Astrocyte of the hippocampus (primary cell): ENCODE measurements around the gene METRNL.
"Not testable (repeated sequence)": the region's sequence is repeated elsewhere in the genome, so short reads cannot be mapped to it uniquely, and the experiment has no call there.

Source experiments
- DNase-seq: peaks from one replicate; pipeline ENCODE4 v3.0.0; 2011; ENCODE audit warnings: low read depth, low spot score

The METRNL gene

DNA sequence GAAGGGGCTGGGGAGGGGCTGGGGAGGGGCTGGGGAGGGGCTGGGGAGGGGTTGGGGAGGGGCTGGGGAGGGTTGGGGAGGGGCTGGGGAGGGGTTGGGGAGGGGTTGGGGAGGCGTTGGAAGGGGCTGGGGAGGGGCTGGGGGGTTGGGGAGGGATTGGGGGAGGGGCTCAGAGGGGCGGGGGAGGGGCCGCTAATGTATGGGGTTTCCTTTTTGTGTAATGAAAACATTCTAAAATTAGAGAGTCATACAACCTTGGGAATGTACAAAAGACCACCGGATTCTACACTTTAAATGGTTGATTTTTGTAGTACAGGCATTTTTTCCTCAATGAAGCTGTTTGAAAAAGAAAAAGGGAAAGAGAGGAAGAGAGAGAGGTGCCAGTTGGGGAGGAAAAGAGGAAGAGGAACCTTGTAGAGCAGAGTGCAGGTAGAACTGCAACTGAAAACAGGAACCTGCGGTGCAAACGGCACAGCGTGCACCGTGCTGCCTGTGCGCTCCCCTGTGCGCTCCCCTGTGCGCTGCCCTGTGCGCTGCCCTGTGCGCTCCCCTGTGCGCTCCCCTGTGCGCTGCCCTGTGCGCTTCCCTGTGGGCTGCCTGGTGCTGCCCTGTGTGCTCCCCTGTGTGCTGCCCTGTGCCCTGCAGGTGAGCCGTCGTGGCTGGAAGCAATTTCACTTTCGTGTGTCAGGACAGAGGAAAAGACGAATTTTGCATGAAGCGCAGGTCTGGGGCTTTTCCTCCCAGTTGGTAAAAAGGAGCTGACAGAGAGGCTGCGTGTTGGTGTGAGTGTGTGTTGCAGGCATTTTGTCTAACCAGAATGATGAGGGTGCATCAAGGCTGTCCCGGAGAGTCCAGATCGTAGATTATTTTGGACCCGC, 40.8 kb downstream of the METRNL start:
- no peak for DNase-seq

DNA sequence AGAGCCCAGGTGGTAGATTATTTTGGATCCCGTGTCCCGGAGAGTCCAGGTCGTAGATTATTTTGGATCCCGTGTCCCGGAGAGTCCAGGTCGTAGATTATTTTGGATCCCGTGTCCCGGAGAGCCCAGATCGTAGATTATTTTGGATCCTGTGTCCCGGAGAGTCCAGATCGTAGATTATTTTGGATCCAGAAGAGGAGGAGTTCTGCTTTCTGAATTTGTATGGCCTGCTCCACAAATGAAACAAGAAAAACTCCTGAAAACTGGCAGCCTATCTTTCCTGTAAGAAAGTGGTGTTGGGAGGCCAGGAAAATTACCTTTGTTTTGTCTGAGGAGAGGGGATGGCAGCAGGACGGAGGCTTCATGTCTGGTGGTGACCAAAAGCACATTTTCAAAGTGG, 42.1 kb downstream of the METRNL start:
- not testable (repeated sequence) for DNase-seq

DNA sequence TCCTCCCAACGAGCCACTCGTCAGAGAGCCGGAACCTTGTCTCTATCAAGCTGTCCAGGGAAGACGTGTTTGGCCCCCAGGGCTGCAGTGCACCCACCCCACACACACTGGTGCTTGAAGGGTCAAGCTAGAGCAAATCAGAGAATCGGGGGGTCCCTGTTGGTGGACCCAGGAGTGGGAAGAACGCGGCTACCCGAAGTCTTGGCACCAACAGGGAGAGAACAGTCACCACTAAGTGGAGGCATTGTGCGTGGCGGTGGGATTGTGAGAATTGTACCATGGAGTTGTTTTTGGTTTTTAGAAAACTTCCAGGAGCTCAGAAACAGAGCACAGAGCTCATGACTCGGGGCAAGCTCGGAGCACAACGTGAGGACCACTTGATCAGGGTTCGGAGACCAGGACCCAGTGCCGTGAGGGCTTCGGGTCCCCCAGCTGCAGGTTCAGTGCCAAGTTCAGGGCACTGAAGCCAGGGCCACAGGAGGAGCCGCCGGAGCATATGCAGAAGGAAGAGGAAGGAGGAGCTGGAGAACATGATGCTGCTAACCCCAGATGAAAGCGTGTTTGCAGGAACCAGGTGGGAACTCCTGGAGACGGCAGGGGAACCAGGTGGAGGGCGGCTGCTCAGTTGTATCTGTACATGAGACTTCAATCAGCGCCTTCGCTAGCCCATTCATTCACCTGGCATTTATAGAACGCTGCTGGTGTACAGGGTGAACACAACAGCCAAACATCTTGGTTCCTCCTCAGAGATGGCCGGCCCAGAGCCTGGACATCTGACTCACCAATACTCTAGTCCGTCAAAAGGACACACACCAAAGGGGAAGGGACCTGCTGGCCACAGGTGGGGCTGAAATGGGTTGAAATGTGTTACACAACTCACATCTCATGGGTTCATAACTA, 42.8 kb downstream of the METRNL start:
- no peak for DNase-seq

DNA sequence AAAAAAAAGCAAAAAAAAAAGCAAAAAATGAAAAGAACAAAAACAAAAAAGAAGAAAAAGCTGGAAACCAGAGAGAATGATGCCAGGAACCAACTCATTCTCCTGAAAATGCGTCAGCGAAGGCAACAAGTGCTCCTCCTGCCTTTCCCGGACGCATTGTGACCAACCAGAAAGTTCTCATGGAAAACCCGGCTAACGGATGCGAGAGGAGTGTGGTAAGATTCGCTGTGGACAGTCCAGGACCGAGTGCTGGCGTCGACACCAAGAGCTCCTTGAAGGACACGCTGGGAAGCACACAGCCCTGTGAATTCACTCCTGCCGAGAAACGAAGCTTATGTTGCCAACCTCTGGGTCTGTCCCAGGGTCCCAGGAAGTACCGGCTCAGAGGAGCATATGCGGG, 43.4 kb downstream of the METRNL start:
- no peak for DNase-seq

DNA sequence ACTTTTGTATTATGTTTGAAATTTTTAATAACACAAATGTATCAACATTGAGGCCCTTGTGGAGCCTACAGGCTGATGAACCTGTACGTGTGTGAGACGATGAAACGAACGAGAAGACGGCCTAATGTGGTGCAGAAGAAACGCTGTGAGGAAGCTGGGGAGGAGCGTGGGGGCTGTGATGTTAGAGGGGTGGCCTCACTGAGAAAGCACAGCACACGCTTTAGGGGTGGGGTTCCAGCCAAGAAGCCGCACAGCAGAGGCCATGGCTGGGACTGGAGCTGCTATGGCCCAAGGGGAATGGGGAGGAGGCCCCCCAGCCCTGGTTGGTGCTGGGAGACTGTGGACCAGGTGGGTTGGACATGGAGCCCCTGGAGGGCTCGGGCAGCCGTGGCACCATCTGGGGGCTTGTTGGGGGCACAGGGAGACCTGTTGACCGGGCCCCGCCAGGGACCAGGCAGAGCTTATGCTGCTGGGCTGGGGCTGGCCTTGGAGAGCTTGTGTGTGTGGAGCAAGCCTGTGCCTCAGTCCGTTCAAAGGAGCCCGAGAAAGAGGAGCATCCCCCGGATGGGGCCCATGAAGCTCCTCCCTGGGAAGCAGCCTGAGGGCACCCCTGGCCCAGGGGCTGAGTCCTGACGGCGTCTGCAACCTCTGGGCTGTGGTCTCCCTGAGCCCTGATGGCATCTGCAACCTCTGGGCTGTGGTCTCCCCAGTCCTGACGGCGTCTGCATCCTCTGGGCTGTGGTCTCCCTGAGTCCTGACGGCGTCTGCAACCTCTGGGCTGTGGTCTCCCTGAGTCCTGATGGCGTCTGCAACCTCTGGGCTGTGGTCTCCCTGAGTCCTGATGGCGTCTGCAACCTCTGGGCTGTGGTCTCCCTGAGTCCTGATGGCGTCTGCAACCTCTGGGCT, 44.7 kb downstream of the METRNL start:
- no peak for DNase-seq

- no peak for DNase-seq
Measured at GRCh38 chr17:83124871-83125514, 45.6 kb downstream of the METRNL start.

DNA sequence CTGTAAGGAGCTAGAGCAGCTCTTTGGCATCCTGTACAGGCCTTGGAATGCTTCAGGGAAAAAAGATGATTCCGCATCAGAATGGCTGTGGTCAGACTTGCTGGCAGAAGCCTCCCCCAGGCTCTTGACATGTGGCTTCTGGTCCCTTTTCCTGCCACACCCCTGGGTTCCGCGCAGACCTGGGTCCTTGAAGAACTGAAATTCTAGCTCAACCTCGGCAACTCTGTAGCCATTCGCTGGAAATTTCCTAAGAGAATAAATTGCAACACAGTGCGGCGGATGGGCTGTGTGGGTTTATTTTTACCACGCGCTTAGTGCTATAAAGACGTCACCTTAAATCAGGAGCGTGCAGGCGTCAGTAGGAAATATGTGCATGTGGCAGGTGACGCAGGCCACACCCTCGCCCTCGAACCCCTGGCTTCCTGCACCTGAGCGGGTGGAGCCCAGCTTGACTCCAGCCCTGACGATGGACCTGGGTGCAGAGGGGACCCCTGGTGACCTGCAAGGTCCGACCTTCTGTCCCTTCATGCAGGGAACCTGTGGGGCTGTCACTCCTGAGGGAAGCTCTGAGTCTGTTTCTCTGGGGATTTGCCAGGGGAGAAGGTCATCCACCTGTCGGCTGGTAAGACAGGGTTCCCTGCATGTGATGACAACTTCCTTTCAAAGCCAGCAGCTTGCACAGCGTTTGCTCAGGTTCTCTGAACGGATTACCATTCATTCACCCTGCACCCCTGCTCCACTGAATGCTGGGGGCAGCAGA, 46.3 kb downstream of the METRNL start:
- no peak for DNase-seq

- no peak for DNase-seq
Measured at GRCh38 chr17:83126275-83126811, 46.9 kb downstream of the METRNL start.

DNA sequence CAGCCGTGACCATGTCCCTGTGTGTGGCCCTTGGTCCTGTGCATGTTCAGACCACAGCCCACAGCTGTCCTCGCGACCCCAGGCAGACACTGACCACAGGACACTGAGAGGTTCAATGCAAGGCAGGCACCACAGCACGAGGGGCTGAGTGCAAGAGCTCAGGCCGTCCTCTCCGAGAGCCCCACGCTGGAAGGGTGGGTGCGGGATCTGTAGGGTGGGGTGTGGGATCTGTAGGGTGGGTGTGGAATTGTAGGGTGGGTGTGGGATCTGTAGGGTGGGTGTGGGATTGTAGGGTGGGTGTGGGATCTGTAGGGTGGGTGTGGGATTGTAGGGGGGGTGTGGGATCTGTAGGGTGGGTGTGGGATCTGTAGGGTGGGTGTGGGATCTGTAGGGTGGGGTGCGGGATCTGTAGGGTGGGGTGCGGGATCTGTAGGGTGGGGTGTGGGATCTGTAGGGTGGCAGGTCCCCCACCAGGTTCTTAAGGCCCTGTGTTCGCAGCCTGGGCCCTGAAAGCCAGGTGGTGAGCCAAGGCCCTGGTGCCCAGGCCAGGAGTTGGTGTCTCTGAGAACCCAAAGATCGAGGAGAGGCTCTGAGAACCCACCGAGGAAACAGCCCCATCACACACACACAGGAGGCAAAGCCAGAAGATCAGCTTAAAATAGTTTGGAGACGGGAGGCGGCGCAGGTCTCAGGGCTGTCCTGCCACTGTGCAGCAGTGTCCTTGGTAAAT, 48.2 kb downstream of the METRNL start:
- no peak for DNase-seq

- DNase-seq: no peak
Measured at GRCh38 chr17:83128306-83129240, 49.2 kb downstream of the METRNL start.

- no peak for DNase-seq
Measured at GRCh38 chr17:83129676-83130075, 50.3 kb downstream of the METRNL start.

GRCh38 chr17:83131401-83132011, 52.1 kb downstream of the METRNL start:
- no peak for DNase-seq

- DNase-seq: no peak
Measured at GRCh38 chr17:83132251-83133081, 53.1 kb downstream of the METRNL start.

DNA sequence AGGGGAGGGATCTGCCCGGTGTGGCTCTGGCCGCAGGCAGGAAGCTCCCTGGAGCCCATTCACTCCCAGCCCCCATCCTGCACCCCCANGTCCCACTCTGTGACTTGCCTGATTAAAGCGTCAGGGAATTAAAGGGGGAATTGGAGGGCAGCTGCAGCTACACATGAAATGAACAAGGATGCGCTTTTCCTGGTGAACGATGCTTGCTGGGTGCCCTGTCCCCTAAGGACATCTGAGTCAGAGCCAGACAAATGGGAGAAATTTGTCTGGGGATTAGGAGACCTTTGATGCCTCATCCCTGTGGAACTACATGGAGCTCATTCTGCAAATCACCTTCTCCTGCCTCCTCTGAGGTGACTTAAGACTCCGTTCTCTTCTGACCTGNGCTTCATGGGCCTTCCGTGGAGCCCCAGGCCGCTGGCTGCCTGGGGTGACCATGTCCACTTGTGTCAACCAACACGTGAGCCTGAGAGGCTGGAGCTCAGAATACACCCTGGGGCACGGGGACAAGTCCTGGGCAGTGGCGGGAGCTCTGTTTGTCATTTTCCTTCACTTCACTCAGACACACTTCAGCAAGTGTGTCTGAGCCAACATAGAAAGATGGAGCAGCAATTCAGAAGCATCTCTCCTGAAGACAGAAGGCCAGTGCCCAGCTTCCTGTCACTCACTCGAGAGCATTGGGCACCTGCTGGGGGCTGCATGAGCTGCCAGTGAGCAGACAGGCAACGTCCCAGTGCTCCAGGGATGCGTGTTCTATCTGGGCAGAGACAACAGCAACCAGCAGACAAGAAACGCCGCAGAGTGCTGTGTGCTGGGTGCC, 54.1 kb downstream of the METRNL start:
- DNase-seq: no peak

DNA sequence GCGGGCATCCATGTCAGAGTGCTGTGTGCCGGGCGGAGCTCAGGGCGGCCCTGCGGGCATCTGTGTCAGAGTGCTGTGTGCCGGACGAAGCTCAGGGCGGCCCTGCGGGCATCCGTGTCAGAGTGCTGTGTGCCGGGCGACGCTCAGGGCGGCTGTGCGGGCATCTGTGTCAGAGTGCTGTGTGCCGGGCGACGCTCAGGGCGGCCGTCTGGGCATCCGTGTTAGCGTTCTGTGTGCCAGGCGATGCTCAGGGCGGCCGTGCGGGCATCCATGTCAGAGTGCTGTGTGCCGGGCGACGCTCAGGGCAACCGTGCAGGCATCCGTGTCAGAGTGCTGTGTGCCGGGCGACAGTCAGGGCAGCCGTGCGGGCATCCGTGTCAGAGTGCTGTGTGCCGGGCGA, 55.0 kb downstream of the METRNL start:
- DNase-seq: not testable (repeated sequence)

DNA sequence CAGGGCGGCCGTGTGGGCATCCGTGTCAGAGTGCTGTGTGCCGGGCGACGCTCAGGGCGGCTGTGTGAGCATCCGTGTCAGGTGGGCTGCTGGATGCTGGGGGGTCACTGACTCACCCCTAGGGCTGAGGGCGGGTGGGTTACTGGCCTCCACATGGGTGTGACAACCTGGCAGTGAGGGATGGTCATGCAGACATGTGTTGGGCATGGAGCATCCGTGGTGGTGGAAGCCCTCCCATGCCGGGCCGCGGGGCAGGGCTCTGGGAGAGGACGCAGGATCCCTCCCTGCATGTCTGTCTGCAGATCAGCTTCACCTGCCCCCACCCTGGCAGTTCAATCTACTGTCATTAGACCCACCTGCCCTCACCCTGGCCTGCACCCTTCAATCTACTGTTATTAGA, 56.3 kb downstream of the METRNL start:
- no peak for DNase-seq
